ENCODE measurements around the gene TUBA1C.
"Not testable (repeated sequence)": the region's sequence is repeated elsewhere in the genome, so short reads cannot be mapped to it uniquely, and the experiment has no call there.

The TUBA1C gene

DNA sequence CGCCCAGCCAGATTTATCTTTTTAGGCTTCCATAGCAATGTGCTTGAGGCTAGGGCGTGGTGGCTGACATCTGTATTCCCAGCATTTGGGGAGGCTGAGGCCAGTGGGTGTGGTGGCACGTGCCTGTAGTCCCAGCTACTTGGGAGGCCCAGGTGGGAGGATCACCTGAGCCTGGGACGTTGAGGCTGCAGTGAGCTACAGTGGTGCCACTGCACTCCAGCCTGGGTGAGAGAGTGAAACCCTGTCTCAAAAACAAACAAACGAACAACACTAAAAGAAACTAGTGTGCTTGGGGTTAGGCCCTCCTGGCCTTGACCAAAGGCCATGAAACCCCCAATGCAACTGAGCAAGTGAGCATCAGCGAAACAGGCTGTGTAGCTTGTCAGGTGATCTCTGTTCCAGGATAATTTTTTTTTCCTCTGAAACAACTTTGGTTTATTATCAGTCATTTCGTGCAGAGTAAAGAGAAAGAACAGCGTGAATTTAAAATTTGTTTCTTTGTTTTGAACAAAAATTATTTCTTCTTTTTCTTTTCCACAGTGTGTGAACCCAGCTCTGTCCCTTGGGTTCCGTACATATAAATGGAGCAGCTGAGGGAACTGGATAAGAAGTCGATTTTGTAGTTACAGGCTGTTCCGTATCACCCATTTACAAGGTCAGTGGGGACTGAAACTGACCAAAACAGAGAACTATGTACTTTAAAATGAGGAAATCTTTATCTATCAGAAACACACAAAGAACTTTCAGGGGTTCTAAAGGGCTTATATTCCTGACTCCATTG lies 8.8 kb upstream of the TUBA1C start:
- no peak for DNase-seq (ENCODE audit: low read depth in 3 of 3)

DNA sequence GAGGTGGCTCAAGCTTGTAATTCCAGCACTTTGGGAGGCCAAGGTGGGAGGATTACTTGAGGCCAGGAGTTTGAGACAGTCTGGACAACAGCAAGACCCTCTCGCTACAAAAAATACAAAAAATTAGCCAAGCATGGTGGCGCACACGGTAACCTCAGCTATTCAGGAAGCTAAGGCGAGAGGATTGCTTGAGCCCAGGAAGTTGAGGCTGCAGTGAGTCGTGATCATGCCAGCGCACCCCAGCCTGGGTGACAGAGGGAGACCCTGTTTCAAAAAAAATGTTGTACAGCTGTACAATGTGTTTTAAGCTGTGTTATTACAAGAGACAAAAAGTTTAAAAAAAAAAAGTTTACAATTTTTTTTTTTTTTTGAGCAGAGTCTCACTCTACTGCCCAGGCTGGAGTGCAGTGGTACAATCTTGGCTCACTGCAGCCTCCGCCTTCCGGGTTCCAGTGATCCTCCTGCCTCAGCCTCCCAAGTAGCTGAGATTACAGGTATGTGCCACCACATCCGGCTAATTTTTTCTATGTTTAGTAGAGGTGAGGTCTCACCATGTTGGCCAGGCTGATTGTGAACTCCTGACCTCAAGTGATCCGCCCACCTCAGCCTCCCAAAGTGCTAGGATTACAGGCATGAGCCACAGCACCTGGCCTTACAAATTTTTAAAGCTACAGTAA lies 7.2 kb upstream of the TUBA1C start:
- not testable (repeated sequence) for DNase-seq (ENCODE audit: low read depth in 3 of 3)

DNA sequence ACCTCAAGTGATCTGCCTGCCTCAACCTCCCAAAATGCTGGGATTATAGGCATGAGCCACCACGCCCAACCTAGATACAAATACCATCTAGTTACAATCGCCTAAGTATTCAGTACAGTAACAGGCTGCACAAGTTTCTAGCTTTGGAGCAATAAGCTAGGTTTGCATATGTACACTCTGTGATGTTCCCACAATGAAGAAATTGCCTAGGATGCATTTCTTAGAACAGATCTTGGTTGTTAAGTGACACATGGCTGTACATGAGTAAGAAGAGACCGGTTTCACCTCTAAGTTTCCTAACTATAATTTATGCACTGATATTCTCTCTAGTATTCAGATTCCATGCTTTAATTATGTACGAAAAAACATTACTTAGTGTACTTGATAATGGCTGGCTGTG lies 5.4 kb upstream of the TUBA1C start:
- DNase-seq (ENCODE audit: low read depth in 3 of 3), result no peak

DNA sequence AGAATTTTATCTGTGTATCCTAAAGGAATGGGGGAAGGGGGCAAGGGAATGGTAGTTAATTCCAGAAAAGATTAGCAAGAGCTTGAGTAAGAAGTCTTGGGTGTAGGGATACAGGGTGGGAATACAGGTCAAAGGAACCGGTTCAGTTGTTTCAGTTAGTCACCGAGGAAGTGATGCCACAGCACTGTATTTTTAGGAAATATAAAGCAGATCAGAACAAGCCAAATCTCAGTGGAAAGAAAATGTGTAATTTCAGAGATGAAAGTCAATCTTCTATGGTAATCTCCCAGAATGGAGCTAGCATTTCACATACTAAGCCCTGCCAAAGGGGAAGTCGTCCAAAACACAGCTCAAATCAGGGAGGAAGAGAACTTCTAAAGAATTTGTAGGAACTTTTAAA lies 4.7 kb upstream of the TUBA1C start:
- DNase-seq (ENCODE audit: low read depth in 3 of 3), result no peak

DNA sequence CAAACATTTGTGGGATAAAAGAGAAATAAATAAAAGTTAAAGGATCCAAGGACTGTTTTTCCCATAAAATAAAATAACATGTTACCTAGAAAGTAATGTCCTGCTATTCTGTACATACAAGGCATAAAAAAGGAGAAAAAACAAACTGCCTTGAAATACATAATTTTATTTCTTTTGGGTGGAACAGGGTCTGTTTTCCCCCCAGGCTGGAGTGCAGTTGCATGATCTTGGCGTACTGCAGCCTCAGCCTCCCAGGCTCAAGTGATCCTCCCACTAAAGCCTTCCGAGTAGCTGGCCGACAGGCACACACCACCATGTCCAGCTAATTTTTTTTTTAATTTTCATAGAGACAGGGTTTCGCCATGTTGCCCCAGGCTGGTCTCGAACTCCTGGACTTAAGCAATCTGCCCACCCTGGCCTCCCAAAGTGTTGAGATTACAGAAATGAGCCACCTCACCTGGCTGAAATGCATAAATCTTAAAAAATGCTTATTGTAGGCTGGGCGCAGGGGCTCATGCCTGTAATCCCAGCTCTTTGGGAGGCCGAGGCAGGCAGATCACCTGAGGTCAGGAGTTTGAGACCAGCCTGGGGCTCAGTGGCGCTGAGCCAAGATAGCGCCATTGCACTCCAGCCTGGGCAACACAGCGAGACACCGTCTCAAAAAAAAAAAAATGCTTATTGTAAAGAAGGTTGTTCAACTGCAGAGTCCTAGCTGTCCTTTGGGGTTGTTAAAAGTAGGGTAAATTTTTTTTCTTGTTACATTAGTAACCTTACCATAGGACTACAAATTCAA lies 4.1 kb upstream of the TUBA1C start:
- no peak for DNase-seq (ENCODE audit: low read depth in 3 of 3)

DNA sequence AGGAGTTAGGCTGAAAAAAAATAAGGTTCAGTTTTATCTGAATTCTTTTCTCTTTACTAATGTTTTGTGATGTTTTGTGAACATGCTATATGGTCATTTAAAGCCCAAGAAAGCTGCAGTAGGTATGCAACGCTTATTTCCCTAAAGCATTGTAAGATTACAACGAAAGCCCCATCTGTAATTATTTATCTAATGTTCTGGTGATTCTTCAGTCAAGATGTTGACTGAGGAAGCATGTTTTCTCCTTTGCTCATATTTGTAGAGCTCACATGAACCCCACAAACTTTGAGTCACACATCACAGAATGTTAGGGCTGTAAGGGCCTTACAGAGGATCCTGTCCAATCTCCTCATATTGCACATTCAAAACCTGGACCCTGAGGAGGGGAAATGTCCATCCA lies 3.2 kb upstream of the TUBA1C start:
- no peak for DNase-seq (ENCODE audit: low read depth in 3 of 3)

DNA sequence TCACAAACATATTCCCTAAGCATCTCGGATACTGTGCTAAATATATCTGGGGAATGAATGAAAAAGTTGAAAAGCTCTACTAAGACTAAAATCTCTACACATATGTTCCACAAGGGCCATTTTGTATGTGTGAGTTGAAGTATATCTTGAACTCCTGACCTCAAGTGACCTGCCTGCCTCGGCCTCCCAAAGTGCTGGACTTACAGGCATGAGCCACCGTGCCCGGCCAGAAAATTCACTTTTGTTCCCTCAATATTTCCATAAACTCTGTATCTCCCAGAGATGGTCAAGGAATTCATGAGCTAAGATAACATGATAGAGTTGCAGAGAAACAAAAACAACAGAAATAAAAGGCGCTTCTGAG lies 1.5 kb upstream of the TUBA1C start:
- no peak for DNase-seq (ENCODE audit: low read depth in 3 of 3)

DNA sequence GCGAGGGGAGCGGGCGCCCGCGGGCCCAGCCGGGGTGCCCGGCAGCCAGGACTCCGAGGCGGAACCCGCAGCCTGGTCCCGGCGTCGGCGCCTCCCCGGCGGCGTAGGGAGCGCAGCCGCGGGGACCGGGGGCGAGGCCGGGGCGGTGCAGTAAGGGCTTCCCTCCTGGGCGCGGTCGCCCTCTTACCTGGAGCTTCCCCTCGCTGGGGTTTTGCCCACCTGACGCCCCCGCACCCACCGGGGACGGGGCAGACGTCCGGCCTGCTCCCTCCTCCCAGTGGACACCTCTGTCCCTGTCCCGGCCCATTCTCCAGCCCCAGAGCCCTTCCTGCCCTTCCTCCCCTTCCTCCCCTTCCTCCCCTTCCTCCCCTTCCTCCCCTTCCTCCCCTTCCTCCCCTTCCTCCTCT lies 413 bp upstream of the TUBA1C start:
- DNase-seq (ENCODE audit: low read depth in 3 of 3), result peak; percentile 17 to 39 (median 20)

DNA sequence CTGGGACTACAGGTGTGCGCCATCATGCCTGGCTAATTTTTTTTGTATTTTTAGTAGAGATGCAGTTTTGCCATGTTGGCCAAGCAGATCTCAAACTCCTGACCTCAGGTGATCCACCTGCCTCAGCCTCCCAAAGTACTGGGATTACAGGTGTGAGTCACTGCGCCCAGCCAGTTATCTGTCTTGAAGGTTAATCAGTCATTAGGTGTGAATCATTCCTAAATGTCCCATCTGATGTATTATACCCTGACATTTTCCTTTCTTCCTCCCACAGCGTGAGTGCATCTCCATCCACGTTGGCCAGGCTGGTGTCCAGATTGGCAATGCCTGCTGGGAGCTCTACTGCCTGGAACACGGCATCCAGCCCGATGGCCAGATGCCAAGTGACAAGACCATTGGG lies 4.3 kb downstream of the TUBA1C start:
- not testable (repeated sequence) for DNase-seq (ENCODE audit: low read depth in 3 of 3)

DNA sequence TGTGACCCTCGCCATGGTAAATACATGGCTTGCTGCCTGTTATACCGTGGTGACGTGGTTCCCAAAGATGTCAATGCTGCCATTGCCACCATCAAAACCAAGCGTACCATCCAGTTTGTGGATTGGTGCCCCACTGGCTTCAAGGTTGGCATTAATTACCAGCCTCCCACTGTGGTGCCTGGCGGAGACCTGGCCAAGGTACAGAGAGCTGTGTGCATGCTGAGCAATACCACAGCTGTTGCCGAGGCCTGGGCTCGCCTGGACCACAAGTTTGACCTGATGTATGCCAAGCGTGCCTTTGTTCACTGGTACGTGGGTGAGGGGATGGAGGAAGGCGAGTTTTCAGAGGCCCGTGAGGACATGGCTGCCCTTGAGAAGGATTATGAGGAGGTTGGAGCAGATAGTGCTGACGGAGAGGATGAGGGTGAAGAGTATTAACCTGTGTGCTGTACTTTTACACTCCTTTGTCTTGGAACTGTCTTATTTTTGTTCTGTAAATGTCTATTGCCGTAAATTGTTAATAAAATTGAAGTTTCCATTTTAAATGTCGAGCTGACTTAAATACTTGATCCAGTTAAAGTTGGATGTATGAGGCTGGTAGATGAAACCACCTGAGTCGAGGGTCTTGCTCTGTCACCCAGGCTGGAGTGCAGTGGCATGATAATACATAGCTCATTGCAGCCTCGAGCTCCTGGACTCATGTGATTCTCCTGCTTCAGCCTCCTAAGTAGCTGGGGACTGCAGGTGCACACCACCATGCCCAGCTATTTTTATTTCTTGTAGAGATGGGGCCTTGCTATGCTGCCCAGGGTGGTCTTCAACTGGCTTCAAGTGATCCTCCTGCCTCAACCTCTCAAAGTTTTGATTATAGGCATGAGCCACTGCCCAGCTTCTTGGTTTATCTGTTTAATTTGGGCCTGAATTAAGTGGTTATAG lies 8.2 kb downstream of the TUBA1C start:
- no peak for DNase-seq (ENCODE audit: low read depth in 3 of 3)

DNA sequence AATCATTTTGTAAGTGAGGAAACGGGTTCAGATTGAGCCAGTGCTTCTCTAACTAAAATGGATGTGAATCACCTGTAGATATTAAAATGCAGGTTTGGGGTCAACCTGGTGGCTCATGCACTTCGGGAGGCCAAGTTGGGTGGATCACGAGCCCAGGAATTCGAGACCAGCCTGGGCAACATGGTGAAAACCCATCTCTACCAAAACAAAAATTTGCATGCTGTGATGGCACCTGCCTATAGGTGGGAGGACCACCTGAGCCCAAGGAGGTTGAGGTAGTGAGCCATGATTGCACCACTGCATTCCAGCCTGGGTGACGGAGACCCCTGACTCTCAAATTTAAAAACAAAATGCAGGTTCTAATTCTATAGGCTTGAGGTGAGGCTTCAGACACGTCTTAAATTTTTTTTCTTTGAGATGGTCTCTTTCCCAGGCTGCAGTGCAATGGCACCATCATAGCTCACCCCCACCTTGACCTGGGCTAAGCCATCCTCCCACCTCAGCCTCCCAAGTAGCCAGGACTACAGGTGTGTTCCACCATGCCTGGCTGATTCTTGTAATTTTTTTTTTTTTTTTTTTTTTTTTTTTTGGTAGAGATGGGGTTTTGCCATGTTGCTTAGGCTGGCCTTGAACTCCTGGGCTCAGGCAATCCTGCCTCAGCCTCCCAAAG lies 9.0 kb downstream of the TUBA1C start:
- DNase-seq (ENCODE audit: low read depth in 3 of 3), result no peak

DNA sequence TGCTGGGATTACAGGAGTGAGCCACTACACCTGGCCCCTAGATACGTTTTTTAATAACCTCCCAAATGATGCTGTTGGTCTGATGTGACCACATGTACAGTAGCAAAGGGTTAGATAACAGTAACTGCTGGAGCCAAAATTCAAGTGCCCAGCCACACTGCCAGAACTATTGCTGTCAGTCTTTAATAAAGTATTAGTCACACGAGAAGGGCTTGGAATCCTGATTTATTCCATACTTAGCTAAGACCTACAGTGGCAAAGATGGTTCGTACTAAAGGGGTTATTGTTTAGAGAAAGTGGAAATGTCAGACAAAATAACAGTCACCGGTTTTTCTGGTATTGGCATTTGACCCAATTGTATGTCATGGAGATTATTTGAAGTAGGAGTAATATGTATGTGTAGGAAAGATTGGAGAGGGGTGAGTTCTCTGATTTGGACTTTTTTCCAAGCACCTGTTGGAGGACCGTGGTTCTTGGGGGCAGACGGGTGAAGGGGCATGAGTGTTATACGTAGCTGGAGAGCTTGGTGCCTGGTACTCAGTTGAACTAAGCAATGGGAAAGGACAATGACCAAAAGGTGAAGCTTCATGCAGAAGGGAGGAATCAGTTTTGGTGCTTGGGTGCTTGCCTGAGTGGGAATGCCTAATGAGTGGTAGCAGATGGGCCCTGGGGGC lies 9.7 kb downstream of the TUBA1C start:
- no peak for DNase-seq (ENCODE audit: low read depth in 3 of 3)

DNA sequence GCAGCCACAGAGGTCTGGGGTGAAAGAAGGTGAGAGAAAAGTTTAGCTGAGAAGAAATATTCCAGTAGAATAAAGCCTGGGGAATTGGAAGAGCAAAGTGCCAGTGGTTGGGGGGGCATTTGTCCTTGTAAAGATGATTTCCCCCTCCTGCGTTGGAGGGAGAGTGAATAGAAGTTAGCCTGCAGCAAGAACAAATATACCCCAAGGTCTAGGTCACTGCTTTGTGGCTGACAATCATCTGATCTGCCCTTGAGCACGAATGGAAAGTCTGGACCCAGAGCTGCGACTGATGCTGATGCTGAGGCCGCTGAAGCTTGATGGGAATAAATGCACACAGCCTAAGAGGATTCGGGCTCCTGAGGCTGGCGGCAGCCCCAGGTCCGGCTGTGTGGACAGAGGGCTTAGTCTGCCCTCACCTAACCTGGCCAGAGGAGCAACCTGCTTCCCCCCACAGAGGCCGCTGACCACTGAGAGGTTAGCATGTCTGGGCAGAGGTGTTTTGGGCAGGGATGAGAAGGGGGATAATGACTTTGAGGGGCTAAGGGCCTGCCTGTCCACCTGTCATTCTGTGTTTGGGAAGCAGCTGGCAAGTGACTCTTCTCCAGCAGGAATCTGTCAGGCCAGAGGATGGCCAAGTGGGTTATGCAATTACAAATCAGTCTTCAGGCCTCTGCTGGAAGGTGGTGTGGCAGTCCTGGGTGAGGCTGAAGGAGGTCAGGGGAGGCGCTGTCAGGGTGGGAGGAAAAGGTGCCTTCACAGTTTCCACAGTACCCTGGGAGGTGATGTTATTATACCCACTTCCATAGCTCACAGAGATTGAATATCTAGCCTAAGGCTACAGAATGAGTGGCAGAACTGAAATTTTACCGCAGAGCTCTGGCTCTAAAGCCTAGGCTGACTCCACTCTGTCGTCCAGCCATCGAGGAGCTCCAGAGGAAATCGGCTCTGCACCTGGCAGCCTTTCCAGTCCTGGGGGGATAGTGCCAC lies 11.7 kb downstream of the TUBA1C start:
- DNase-seq (ENCODE audit: low read depth in 3 of 3), result no peak

DNA sequence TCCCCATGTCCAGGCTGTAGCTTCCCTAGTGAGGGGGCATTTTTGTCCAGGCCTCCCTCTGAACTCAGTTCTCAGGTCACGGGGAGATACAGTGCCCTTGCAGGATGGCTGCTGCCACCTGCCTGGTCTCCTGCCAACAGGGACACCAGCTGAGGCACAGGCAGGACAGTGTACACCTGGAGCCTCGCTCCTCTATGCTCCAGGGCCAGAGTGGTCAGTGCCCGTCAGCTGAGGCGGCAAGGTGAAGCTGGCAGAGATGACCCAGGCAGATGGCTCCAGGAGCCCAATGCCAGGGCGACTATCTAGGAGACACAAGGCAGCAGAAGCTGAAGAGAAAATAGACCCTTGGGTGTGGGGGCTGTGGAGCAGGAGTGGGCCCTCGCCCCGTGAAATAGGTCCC lies 12.6 kb downstream of the TUBA1C start:
- no peak for DNase-seq (ENCODE audit: low read depth in 3 of 3)

DNA sequence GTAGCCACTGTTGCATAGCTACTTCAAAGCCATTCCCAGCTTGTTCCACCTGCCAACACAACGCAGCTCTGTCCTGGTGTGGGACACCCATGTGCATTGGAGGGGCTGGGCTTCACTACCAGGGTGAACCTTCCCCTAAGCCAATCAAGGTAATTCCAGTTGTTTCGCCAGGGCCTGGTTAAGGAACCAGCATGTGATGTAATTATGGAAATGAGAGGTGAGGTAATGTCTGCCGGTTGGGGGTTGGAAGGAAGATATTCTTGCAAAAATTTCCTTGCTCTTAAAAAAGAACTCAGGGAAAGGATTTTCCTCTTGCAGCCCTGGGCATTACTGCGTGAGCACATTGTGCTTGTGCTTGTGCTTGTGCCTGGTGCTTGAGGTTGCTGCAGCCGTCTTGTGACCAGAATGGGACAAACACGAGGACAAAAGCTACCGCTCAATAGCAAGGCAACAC lies 14.9 kb downstream of the TUBA1C start:
- DNase-seq (ENCODE audit: low read depth in 3 of 3), result no peak

DNA sequence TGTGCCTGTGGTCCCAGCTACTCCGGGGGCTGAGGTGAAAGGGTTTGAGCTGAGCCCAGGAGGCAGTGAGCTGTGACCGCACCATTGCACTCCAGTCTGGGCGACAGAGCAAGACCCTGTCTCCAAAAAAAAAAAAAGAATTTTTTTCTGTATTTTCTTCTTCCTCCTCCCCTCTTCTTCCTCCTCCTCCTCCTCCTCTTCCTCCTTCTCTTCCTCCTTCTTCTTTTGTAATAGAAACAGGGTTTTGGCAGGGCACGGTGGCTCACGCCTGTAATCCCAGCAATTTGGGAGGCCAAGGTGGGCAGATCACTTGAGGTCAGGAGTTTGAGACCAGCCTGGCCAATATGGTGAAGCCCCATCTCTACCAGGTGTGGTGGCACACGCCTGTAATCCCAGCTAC lies 15.7 kb downstream of the TUBA1C start:
- not testable (repeated sequence) for DNase-seq (ENCODE audit: low read depth in 3 of 3)

DNA sequence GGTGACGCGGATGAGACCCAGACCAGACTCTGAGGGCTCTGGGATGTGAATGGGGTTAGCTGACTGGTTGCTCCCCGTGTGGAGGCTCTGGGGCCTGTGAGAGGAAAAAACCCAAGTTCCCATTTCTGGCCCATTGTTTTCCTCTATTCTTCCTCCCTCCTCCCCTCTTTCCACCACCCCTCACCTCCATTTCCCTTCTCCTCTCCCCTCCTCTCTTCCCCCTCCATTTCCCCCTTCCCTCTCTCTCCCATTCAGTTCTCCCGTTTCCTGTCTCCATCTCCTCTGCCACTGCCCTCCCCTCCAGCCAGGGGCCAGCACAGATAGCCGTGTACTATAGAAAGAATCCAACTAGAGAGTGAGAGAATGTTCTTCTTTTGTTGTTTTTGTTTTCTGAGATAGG lies 17.4 kb downstream of the TUBA1C start:
- no peak for DNase-seq (ENCODE audit: low read depth in 3 of 3)

DNA sequence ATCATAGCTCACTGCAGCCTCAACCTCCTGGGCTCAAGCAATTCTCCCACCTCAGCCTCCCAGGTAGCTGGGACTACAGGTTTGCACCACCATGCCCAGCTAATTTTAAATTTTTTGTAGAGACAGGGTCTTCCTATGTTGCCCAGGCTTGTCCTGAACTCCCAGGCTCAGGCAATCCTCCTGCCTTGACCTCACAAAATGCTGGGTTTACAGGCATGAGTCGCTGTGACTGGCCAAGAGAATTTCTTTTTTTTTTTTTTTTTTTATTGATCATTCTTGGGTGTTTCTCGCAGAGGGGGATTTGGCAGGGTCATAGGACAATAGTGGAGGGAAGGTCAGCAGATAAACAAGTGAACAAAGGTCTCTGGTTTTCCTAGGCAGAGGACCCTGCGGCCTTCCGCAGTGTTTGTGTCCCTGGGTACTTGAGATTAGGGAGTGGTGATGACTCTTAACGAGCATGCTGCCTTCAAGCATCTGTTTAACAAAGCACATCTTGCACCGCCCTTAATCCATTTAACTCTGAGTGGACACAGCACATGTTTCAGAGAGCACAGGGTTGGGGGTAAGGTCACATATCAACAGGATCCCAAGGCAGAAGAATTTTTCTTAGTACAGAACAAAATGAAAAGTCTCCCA lies 18.0 kb downstream of the TUBA1C start:
- not testable (repeated sequence) for DNase-seq (ENCODE audit: low read depth in 3 of 3)
